Measurements from ENCODE around the gene COL11A2.

- TF ChIP-seq GATA2 (IDR thresholded peaks at IDR 0.05; ENCODE audit: low read depth, low read length) = no peak; the same call in 1 of the 2 replicates
- no peak for TF ChIP-seq GATA3 (IDR thresholded peaks at IDR 0.05; ENCODE audit: low read depth, low read length)
Observed at GRCh38 chr6:33200219-33201146, 8.2 kb upstream of the COL11A2 start, which contains the start of the genes RXRB and SLC39A7.
